ENCODE results near the gene AKT1. TPM values are rescaled to one million over a fixed set of nuclear protein-coding genes. Genes with fewer than 3 reads are reported as not detected.

AKT1 gene
- total RNA-seq, 4 donors from 2014 or later, result 66.6 to 93.7 (median 71.3) TPM

DNA sequence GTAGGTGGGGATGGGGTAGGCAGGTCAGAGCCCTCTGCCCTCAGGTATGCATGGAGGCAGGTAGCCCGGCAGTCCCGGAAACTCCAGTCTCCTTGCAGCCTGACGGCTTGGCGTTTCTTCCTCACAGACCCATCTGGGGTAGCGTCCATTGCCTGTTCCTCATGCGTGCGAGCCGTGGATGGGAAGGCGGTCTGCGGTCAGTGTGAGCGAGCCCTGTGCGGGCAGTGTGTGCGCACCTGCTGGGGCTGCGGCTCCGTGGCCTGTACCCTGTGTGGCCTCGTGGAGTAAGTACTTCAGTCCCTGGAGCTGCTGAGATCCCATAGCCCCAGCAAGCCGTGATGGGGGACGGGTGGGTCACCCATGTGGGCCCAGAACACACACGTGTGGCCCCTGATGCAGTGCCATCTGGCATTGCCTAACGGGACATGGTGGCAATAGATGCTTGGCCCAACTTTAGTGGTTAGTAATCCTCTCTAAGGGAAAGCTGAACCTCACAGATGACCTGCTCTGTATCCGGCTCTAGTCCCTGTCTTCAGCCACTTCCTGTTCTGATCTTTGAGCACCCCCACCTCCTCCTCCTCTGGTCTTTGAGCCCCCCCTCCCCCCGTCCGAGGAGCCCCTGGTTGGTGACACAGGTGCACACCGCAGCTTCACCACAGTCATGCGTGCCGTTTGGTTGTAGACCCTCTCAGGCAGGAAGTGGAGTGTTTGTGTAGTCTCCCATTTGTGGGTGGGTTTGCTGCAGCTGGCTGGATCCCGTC is 38.9 kb downstream of the AKT1 start:
- H3K36me3 ChIP-seq, result peaks cover 16 to 68% (median 28%) of the 10 kb centered on the region in 3 donors
- H3K4me1 ChIP-seq, result peaks cover 18 to 34% (median 23%) of the 10 kb centered on the region in 3 donors
- H3K4me3 ChIP-seq, result no peak overlapping the region
- H3K27ac ChIP-seq, result no peak overlapping the region
- no peak for DNase-seq
- no peaks in the 10 kb centered on the region for H3K9me3 ChIP-seq
- intact Hi-C loops (cut with DNase I), result no loop called here
- TF ChIP-seq, protein P1, sequence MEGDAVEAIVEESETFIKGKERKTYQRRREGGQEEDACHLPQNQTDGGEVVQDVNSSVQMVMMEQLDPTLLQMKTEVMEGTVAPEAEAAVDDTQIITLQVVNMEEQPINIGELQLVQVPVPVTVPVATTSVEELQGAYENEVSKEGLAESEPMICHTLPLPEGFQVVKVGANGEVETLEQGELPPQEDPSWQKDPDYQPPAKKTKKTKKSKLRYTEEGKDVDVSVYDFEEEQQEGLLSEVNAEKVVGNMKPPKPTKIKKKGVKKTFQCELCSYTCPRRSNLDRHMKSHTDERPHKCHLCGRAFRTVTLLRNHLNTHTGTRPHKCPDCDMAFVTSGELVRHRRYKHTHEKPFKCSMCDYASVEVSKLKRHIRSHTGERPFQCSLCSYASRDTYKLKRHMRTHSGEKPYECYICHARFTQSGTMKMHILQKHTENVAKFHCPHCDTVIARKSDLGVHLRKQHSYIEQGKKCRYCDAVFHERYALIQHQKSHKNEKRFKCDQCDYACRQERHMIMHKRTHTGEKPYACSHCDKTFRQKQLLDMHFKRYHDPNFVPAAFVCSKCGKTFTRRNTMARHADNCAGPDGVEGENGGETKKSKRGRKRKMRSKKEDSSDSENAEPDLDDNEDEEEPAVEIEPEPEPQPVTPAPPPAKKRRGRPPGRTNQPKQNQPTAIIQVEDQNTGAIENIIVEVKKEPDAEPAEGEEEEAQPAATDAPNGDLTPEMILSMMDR (IDR thresholded peaks at IDR 0.05), result no peak
- TF ChIP-seq POLR2A (IDR thresholded peaks at IDR 0.05), result no peak
- 68 to 94% methylated on average over 9 to 11 of the region's 27 CpGs for WGBS, 2 donors
- H3K27me3 ChIP-seq, result no peaks in the 10 kb centered on the region

DNA sequence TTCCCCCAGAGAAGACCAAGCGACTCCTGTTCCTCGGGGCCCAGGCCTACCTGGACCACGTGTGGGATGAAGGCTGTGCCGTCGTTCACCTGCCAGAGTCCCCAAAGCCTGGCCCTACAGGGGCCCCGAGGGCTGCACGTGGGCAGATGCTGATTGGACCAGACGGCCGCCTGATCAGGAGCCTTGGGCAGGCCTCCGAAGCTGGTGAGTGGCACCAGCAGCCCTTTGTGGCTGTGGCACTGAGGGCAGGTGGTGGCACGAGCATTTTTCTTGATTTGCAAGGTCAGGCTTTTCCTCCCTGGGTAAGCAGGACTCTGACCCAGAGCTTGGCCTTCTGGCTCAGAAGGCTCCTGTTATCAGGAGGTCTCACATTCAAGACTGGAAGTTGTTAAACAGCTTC is 39.9 kb downstream of the AKT1 start:
- intact Hi-C loops (cut with DNase I), result no loop called here
- no peaks in the 10 kb centered on the region for H3K27me3 ChIP-seq
- no peaks in the 10 kb centered on the region for H3K9me3 ChIP-seq
- no peak for DNase-seq
- WGBS, 2 donors, result 60% methylated on average over 1 of the region's 11 CpGs; no CpG with 5 or more reads in 1 of the 2 donors
- TF ChIP-seq POLR2A (IDR thresholded peaks at IDR 0.05), result no peak
- TF ChIP-seq, protein P1 (IDR thresholded peaks at IDR 0.05), result no peak
- no peak overlapping the region for H3K4me3 ChIP-seq
- H3K4me1 ChIP-seq, result peaks cover 19 to 37% (median 23%) of the 10 kb centered on the region in 3 donors
- peaks cover 16 to 58% (median 28%) of the 10 kb centered on the region in 3 donors for H3K36me3 ChIP-seq
- no peak overlapping the region for H3K27ac ChIP-seq

DNA sequence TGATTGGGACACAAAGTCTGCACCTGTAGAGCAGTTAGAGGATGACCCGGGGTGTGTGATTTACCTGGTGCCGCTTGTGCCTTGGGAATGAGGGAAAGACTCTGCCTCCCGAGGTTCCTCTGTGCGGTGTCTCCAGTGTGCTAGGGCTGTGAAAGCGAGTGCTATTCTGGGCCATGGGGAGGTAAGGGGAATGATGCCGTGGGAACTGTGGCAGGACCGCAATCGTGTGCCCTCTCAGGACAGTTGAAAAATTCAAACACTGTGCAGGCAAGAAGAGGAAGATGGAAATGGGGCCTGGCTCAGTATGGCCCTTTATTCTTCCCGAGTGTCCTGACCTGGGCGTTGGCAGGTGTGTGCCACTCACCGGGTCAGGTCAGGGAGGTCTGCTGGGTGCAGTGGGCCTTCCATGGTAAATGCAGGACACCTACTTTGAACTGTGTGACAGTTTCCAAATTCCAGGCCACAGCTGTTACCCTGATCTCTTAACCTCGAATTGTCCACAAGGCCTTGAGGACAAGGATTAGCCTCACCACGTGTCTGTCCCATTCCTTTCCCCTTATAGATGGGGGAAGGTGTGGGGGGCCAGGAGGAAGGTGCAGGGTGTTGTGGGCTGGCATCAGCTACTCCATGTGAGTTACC is 41.2 kb downstream of the AKT1 start:
- Histone ChIP-seq H3K27me3 (no peaks in the 10 kb centered on the region), H3K4me1 (peaks cover 24 to 50% (median 27%) of the 10 kb centered on the region in 3 donors), H3K36me3 (peaks cover 16 to 45% (median 25%) of the 10 kb centered on the region in 3 donors), H3K4me3 (peak overlapping the region; percentile 76 to 99 (median 91)), H3K27ac (peak overlapping the region; percentile 86 to 96 (median 95)), H3K9me3 (no peaks in the 10 kb centered on the region)
- intact Hi-C loops (cut with DNase I), result no loop called here
- DNase-seq, result no peak
- 38 to 42% methylated on average over 11 to 13 of the region's 13 CpGs for WGBS, 2 donors
- TF ChIP-seq POLR2A (IDR thresholded peaks at IDR 0.05), result no peak
- TF ChIP-seq, protein P1 (IDR thresholded peaks at IDR 0.05), result no peak

DNA sequence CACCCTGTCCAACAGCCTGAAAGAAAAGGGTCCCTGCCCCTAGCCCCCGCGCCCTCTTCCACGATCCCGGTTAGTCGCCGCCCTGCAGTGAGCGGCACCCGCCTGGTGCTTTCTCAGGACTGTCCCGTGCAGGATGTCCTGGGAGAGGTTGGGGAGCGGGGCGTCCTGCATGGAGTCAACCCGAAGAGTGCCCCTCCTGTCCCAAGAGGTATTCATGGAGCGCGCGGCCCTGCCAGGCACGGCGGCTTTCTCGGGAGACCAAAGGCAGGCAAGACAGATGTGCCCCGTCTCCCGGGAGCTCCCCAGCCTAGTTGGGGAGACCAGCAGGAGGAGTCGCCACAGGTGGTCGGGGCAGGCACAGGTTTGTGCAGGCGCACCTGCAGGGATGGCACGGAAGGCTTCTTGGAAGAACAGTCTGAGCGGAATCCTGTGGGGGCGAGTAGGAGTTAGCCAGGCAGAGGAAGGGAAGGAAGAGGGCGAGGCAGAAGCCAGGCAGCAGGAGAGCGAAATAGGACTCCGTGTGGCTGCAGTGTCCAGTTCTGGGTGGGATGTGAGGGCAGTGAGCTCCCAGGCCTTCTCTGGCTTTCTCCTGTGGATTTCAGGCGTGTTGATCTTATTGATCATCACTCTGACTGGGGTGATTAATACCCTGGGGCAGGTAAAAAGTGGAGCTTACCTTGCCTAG is 41.9 kb downstream of the AKT1 start:
- Histone ChIP-seq H3K9me3 (no peaks in the 10 kb centered on the region), H3K4me1 (peaks cover 31 to 56% (median 34%) of the 10 kb centered on the region in 3 donors), H3K27ac (peak overlapping the region; percentile 86 to 96 (median 95)), H3K4me3 (peak overlapping the region; percentile 76 to 99 (median 91)), H3K27me3 (no peaks in the 10 kb centered on the region), H3K36me3 (peaks cover 16 to 38% (median 24%) of the 10 kb centered on the region in 3 donors)
- no peak for DNase-seq
- TF ChIP-seq, protein P1 (IDR thresholded peaks at IDR 0.05), result no peak
- no peak for TF ChIP-seq POLR2A (IDR thresholded peaks at IDR 0.05)
- intact Hi-C loops (cut with DNase I), result no loop called here
- 2% methylated on average over 8 of the region's 30 CpGs for WGBS, 2 donors
